GM18867 (cell line): ENCODE measurements around the gene VWA1.
"Not testable (repeated sequence)": the region's sequence is repeated elsewhere in the genome, so short reads cannot be mapped to it uniquely, and the experiment has no call there.

Experiments used
- ATAC-seq: cut with Tn5 transposase; IDR thresholded peaks from one replicate; pipeline ENCODE4 v1.9.1; 2021; ENCODE audit warnings: mild to moderate bottlenecking, moderate library complexity; ENCODE audit not compliant: unreplicated experiment

The VWA1 gene

GRCh38 chr1:1422465-1423244 lies 12.8 kb upstream of the VWA1 start:
- no peak for ATAC-seq

GRCh38 chr1:1423245-1423597 lies 12.3 kb upstream of the VWA1 start:
- ATAC-seq: no peak

- ATAC-seq: no peak
Measured at GRCh38 chr1:1424707-1425106, 10.8 kb upstream of the VWA1 start.

GRCh38 chr1:1425426-1425752 lies 10.1 kb upstream of the VWA1 start:
- ATAC-seq: no peak

- ATAC-seq: no peak
Measured at GRCh38 chr1:1425753-1426495, 9.6 kb upstream of the VWA1 start.

- no peak for ATAC-seq
Measured at GRCh38 chr1:1426496-1427105, 8.9 kb upstream of the VWA1 start.

- no peak for ATAC-seq
Measured at GRCh38 chr1:1427106-1427819, 8.2 kb upstream of the VWA1 start.

GRCh38 chr1:1427820-1428148 lies 7.7 kb upstream of the VWA1 start:
- ATAC-seq: no peak

GRCh38 chr1:1428174-1428573 lies 7.3 kb upstream of the VWA1 start:
- no peak for ATAC-seq

- ATAC-seq: not testable (repeated sequence)
Measured at GRCh38 chr1:1428967-1429366, 6.5 kb upstream of the VWA1 start.

- ATAC-seq: no peak
Measured at GRCh38 chr1:1429671-1430073, 5.8 kb upstream of the VWA1 start.

GRCh38 chr1:1430114-1430982 lies 5.1 kb upstream of the VWA1 start:
- ATAC-seq: no peak

GRCh38 chr1:1430992-1431844 lies 4.3 kb upstream of the VWA1 start:
- no peak for ATAC-seq

GRCh38 chr1:1431845-1432273 lies 3.6 kb upstream of the VWA1 start:
- no peak for ATAC-seq

GRCh38 chr1:1432274-1432950 lies 3.1 kb upstream of the VWA1 start:
- ATAC-seq: no peak

GRCh38 chr1:1432951-1433803 lies 2.3 kb upstream of the VWA1 start:
- no peak for ATAC-seq

GRCh38 chr1:1433804-1434130 lies 1.7 kb upstream of the VWA1 start:
- no peak for ATAC-seq

- ATAC-seq: no peak
Measured at GRCh38 chr1:1434131-1434823, 1.2 kb upstream of the VWA1 start.
